NCI-H1417 (cell line): ENCODE measurements around the gene DNAH6.
A peak's percentile ranks its signal among the peaks of the same experiment; 100 is the strongest.
"Not testable (repeated sequence)": the region's sequence is repeated elsewhere in the genome, so short reads cannot be mapped to it uniquely, and the experiment has no call there.

Source experiments
- DNase-seq, 3 experiments: peaks; one replicate each; lab custom pipeline; 2025; lab: John Stamatoyannopoulos, UW

DNAH6 gene

DNA sequence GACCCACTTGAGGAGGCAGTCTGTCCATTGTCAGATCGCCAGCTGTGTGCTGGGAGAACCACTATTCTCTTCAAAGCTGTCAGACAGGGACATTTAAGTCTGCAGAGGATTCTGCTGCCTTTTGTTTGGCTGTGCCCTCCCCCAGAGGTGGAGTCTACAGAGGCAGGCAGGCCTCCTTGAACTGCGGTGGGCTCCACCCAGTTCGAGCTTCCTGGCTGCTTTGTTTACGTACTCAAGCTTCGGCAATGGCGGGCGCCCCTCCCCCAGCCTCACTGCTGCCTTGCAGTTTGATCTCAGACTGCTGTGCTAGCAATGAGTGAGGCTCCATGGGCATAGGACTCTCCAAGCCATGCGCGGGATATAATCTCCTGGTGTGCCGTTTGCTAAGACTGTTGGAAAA is 5.3 kb upstream of the DNAH6 start:
- DNase-seq, result not testable (repeated sequence)

DNA sequence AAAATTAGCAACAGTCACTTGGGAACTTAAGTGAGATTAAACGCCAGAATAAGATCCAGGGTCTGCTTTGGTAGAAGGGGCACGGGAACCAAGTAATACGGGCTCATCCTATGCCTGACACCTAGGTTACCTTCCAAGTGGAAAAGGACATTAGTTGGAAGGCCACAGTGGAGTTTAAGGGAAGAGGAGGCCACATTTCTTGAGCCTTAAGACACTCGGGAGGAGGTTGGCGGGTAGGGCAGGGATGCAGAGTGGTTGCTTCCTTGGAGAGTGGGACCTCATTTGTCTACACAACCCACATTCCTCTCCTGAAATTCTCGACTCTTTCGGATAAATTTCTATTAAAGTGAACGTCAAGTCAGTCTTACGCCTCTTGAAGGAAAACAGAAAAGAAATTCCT is 510 bp upstream of the DNAH6 start:
- DNase-seq, result no peak

DNA sequence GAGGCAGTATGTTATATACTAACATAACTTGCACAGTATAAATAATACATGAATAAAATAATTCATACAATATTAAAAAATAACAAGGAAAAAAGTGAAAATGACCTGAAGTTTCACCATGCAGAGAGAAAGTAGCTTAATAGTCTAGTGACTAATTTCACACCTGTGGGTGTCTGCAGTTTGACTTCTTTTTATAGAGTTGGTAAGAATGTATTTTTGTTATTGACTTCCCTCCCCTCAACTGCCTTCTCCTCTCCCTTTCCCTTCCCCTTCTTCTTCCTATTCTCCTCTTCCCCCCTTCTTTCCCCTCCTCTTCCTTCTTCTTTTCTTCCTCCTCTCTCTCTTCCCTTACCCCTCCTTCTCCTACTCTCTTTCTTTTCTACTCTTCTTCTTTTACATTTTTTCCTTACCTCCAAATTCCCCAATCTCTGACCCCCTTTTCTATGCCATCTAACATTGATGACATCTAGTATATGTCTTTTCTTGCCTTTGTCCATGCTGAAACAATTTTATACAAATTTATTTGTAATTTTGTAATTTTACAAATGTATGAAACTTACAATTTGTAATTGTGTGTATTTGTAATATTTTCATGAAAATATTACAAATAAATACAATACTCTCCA is 3.1 kb downstream of the DNAH6 start:
- DNase-seq, result no peak

DNA sequence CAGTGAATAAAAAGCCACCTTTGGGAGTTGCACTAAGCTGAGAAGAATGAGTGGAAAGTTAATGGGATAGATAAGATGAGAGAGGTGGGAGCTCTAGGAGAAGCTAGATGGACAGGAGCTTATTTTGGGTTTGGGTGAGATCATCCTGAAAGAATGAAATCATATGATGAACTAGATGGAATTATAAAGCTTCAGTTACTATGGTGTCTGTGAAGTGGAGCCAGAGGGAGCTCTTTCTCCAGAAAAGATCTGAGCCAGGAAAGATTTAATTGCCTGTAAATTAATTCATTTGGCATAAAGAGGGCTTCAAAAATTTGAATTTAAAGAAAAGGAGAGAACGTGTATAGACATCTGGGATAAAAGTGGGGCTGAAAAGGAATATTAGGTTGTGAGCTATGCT is 10.3 kb downstream of the DNAH6 start:
- no peak for DNase-seq

DNA sequence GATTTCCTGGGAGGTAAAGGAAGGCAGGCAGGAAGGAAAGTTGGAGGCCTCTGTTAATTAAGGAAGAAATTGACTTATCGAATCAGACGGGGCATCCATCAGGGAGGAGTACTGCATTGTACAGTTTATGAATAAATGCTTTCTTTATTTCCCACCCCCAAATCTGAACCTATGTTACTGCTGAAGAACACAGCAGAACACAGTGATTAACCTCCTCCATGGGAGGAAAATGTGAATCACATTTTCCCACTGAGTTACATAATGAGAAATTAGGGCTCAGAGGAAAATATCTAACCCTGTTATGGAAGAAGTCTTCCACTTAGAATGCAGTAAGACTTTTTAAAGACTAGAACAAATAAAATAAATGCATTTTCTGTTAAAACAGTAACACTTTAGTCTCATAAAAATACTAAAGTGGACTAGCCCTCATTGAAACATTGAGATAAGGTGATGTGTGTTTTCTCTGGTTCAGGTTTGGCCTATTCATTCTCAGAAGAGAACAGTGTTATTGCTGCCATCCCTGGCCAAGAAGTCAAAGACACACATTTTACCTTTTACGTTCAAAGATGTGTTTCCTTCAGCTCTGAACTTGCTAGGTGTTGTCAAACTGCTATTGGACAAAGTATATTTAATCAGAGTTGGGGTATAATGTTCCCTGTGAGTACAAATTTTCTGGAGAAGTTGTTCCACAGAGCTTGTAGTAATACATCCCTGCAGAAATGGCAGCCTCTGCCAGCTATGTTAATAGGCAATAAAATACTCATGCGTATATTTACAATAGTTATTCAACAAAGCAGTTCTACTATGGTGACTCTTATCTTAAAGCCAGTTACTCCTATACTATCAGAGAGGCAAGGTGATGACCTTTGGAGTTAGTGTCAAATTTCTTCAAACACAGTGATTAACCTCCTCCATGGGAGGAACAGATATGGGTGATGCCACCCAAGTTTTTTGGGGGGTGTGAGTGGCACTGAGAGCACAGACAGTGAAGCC is 11.1 kb downstream of the DNAH6 start:
- DNase-seq, result no peak

DNA sequence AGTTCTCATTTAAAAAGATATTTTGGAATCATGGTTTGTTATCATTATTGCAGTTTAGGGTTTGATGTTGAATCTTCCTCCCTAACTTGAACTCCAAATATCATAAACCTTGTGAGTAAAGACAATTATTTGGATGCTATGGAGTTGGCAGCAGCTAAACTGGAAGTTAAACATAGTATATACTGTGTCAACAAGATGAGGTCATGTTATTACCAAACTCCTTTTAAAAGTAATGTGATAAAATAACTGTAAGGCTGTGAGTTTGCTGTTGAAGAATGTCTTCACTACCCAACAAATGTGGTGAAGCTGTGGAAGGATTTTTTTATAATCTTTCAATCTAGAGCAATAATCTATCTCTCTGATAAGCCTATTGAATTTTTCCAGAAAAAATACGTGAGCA is 16.0 kb downstream of the DNAH6 start:
- no peak for DNase-seq

DNA sequence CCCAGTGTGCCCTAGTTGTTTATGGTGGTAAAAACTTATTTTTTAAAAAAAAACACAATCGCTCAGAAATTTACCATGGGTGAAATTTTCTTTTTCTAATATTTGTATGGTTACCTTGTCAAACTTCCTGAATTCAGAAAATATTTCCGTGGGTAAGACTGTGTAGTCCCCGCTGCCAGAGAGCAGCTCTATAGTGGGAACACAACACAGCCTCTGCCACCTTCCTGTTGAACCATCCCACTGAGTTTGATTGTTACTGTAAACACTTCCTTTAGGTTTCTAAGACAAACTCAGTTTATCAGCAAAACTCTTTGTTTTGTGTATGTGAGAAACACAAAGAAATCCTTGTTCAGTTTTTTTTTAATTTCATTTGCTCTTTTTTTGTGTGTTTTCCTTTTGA is 17.9 kb downstream of the DNAH6 start:
- DNase-seq, result no peak

DNA sequence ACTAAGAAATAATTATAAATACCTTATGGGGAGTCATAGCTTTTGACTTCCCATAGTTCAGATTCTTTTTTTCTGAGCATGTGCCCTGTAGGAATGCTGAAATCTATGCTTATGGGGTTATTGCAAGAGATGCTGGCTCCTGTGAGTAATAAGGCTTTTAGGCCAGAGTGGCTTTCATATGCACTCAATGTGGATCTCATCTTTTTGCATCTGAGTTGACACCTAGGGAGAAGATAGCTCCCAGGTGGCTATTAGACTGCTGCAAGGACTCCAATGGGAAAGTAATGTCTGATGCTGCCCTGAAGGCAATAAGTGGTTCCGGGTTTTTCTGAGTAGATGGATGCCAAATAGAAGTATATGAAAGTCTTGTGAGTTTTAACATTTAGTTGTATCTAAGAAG is 21.0 kb downstream of the DNAH6 start:
- DNase-seq, result no peak

DNA sequence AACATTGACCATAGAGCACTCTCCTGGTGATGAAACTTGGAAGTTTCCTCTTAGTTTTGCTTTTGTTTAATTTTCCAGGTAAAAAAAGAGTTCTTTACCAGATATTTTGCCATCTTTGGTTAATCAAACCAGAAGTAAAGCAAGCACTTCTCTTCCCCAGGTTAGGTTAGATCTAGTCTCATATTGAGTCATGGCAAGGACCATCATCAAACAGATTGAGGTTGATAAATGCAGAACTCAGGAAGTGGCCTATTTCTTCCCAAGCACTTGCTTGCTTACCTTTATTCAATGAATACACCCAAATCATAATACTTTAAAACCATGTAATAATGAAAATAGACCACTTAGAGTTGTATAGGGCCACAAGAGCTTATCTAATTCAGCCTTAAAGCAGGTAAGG is 23.4 kb downstream of the DNAH6 start:
- no peak for DNase-seq

DNA sequence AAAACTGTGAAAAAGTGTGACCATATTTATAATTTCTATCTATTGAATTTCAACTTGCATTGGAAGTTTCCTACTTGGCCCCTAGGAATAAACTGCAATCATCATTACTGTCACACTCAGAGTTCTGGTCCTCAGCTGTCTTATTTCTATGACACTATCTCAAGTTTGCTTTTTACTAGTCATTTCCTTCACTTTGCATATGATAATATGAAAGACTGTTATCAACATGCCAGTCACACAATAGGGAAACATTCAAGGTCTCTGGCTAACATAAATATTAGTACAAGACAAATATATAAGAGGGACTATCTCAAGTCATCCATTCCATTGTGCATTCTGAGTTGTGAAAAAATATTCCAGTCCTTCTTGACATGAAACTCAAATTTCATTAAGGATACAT is 28.7 kb downstream of the DNAH6 start:
- no peak for DNase-seq

DNA sequence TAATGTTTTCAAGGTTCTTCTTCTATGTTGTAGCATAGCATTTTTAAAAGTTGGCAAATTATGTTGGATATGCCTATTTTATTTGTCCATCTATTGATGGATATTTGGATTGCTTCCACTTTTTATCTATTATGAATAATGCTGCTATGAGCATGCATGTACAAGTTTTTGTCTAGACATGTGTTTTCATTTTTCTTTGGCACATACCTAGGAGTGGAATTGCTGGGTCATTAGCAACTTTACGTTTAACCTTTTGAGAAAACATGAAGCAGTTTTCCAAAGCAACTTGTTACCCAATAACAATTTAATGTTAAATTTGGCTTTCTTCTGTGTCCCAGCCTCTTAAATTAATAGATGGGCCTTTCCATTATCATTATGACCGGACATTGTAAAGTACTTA is 30.3 kb downstream of the DNAH6 start:
- DNase-seq, result no peak

DNA sequence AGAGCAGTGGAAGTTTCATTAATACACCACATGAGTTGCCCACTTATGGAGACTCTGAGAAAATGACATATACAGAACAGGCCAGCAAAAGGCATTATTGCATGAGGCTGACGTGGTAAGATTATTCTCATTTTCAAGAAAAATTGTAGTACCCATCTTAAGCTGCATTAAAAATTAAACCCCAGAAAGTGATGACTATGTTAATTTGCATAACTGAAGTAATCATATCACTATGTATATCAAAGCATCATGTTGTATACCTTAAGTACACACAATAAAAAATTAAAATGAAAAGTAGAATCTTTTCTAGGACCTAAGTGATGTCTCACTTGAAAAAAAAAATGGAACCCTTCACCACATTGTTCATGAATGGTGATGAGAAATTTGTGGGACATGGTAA is 32.0 kb downstream of the DNAH6 start:
- DNase-seq, result no peak

DNA sequence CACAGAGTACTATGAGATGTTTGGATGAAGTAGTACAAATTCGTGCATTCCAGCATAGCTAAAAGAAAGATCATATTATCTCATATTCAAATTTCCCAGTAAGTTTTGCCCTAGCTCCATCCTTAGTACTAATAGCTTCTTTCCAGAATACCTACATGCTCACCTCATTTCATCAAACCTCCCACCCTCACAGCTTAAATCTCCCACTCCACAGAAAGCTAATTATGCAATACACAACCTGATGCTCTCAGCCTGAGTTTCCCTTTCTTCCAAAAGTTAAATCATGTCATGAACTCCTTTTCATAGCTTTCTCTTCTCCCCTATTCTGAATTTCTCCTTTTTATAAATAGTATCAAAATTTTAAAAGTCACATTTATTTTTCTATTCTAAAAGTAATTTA is 34.6 kb downstream of the DNAH6 start:
- DNase-seq, result no peak

DNA sequence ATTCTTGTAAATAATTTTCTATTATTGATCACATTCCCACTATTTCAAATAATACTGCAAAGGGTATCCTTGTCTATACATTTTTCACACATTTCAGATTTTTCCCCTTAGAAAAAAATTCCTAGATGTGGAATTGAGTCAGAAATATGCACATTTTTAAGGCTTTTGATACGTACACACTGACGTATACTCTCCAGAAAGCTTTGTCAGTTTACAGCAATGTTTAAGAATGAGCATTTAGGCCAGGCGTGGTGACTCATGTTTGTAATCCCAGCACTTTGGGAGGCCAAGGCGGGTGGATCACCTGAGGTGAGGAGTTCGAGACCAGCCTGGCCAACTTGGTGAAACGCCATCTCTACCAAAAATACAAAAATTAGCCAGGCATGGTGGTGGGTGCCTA is 35.2 kb downstream of the DNAH6 start:
- DNase-seq, result not testable (repeated sequence)

DNA sequence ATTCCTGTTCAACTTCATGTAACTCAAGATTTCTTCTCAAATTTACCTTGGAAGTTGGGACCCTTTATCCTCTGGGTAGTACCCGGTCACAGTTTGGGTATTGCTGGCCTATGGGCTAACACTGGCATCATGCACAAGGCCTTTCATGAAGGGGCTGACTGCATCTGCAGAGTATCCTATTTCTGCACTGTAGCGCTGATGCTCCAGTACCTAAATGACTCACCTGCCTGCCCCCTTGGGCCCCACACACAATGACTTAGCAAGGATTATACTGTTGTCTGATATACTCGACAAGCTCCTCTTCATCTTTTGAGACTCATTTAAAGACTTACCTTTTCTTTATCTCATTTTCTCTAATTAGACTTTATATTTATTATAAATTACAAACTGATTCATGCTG is 39.9 kb downstream of the DNAH6 start:
- no peak for DNase-seq

DNA sequence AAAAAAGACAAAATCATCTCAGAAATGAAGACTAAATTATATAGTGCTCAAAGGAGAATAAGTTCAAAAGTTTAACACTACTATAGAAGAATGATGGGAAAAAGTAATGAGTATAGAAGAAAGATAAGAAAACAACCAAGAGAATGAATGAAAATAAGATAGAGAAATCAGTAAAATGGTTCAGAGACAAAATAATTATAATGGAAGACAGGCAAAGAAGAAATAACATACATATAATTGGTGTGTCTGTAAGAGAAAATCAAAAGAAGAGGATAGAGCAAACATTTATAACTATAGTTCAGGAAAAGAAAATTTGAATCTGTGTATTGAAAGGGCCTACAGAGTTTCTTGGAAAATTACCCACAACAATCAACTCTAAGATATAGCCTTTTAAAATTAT is 43.5 kb downstream of the DNAH6 start:
- no peak for DNase-seq

DNA sequence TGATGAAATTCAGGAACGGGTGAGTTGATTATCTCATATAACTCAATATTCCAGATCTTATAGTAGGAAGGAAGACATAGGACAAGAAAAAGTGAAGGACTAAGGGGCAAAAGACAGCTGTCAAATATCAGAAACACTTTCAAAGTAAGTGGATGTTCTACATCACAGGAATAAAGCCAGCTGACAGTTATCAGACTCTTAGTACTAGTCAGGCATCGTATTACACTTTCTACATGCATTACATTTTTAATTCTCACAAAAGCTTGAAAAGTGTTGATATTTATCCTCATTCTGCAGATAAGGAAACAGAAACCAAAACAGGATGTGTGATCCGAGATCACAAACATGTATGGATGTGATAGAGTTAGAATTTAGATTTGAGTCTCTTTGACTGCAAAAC is 63.4 kb downstream of the DNAH6 start:
- no peak for DNase-seq

DNA sequence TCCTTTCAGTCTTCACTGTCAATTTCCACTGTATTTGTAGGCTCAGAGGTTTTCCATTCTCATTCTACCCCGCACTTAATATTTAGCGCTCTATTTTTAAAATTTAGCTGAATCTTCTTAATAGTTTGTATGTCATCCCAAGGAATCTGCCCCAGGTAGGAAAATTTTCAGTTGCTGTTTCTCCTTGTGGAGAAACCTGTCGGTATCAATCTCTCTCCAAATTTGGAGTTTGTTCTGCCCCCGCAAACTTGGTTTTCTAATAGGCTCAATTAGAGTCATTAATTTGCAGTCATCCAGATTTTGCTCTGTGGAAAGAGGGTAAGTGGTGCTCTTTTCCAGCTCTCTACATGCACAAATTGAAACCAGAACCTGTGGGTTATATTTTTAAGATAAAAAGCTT is 87.6 kb downstream of the DNAH6 start:
- no peak for DNase-seq

DNA sequence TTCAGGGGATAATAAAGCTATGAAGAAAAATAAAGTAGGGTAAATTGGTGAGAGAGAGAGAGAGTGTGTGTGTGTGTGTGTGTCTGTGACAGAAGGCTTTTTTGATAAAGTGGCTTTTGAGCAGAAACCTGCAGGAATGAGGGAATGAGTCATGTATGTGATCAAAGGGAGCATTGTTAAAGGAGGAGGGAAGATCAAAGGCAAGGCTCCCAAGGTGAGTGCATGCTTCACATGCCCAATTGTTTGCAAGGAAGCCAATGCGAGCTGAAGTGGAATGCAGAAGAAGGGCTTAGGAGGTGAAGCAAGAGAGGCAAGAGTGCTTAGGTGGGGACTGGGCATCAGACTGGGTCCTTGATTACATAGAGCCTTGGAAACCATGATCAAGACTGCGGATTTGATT is 96.8 kb downstream of the DNAH6 start:
- DNase-seq, result no peak

DNA sequence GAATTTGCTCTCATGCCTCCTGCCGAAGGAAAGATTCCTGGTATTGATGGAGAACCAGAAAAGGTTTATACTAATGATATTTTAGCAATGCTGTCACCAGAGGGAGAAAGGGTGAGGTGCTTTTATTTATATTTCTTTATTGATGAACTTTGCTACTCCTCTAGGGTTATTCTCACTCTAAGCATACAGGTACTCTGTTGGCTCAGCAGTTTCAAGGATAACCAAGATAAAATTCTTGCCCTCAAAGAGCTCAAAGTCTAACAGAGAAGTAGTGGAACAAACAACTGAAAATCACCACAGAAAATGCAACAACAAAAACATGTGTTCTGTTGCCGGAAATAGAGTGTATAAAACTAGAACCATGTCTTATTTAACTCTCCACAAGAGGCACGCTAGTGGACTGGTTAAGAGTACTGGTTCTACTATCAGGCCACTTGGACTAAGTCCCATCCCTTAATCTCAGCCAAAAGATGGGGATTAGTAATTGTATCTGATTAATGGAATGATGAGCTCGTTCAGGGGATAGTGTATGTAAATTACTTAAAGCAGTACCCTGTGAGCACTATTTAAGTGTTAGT is 103.6 kb downstream of the DNAH6 start:
- DNase-seq, result no peak

DNA sequence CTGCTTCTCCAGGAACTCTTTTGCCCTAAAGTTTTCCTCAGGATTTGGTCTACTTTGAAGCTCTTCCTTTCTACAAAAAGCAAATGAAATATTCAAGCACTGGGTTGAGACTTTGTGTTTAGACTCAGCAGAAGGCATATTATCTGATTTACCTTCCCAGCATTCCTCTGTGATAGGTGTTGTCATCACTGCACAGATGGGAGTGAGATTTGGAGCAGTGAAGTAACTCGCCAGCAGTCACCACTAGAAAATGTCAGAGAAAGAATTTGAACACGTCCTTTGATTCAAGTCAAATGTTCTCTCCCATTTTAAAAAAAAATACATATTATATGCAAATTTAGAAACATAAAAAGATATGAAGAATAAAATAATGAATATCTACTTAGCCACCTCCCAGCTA is 112.2 kb downstream of the DNAH6 start:
- DNase-seq, result no peak

DNA sequence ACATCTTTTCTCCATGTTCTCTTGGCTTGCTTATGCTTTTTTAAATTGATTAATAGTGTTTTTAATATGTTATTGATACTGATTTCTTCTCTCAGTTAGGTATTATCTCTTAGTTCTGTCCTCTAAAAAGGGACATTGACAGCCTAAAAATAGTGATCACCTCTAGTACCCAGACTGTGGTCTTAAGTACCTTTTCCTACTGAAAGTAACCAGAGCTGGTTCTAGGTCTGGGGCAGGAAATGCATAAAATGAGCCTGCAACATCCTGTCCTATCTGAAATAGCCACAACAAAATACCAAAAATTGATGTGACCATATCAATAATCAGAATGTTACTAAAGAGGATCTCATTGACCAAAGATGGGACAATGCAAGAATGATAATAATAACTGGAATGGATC is 113.3 kb downstream of the DNAH6 start:
- DNase-seq, result no peak

DNA sequence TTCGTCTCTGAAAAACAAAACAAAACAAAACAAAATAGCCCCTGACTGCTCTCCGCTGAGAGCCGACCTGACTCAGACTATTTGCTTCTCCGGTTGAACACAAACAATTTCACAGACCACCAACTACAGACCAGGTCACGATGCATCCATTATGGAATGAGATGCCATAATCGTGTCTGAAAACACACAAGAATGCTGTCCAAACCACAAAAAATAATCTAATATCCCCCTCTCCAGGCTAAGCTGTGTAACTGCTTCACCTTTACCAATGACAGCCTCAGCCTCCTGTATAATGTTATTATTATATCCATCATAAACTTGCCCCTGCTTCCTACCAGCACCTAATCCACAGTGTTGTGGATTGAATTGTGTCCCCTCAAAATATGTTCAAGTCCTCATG is 114.7 kb downstream of the DNAH6 start:
- peak in 1 of 3 experiments; percentile 30 for DNase-seq
